H1 (cell line): ENCODE results near the gene MFNG. TPM values are rescaled to one million over a fixed set of nuclear protein-coding genes. Genes with fewer than 3 reads are reported as not detected.

Experiments
- CTCF ChIA-PET: fragments of 300-600 bp; sonication (Branson Sonifier 250); formaldehyde crosslinking; loops from one replicate; lab custom pipeline; 2021; ENCODE audit not compliant: partially characterized antibody; lab: Charles Lee
- POLR2A ChIA-PET: fragments of 300-600 bp; sonication (Branson Sonifier 250); formaldehyde crosslinking; loops from one replicate; lab custom pipeline; 2021; ENCODE audit warnings: inconsistent platforms; ENCODE audit not compliant: partially characterized antibody; lab: Charles Lee
- DNase-seq, 2 experiments: peaks; one replicate each; pipeline versions ENCODE4 v3.0.0 to v3.0.0-alpha.2; 2010 to 2022; ENCODE audit warnings: low spot score in 2 of 2, low read depth in 1 of 2, mixed read lengths in 1 of 2
- FAIRE-seq: peaks from 2 replicates; lab custom pipeline; 2011; peaks lifted over from hg19 to GRCh38; lab: Jason Lieb, UNC
- H2AFZ ChIP-seq: 2 replicates; pipeline ENCODE4 v1.8.1; 2012; ENCODE audit warnings: low read length, inconsistent platforms
- H2AK5ac ChIP-seq: 2 replicates; pipeline ENCODE4 v1.6.1; 2013; ENCODE audit warnings: low read depth, low read length
- H2BK120ac ChIP-seq: replicated peaks from 2 replicates; pipeline ENCODE3; 2013; ENCODE audit warnings: low read depth, low read length, inconsistent platforms
- H2BK12ac ChIP-seq: 2 replicates; pipeline ENCODE4 v1.6.1; 2013; ENCODE audit warnings: low read depth, low read length
- H2BK15ac ChIP-seq: 2 replicates; pipeline ENCODE4 v1.6.1; 2013; ENCODE audit warnings: low read length
- H2BK20ac ChIP-seq: 2 replicates; pipeline ENCODE4 v1.6.1; 2013; ENCODE audit warnings: low read length
- H2BK5ac ChIP-seq: 2 replicates; pipeline ENCODE4 v1.6.1; 2013; ENCODE audit warnings: low read depth, low read length
- H3K14ac ChIP-seq: 2 replicates; pipeline ENCODE4 v1.6.1; 2013; ENCODE audit warnings: inconsistent platforms; ENCODE audit not compliant: insufficient read length
- H3K18ac ChIP-seq: 2 replicates; pipeline ENCODE4 v1.6.1; 2013; ENCODE audit warnings: low read length; ENCODE audit errors: extremely low read depth
- H3K23ac ChIP-seq: 2 replicates; pipeline ENCODE4 v1.6.1; 2013; ENCODE audit warnings: inconsistent platforms; ENCODE audit not compliant: insufficient read length
- H3K23me2 ChIP-seq: 2 replicates; pipeline ENCODE4 v1.6.1; 2013; ENCODE audit warnings: low read depth, low read length
- H3K27ac ChIP-seq: 2 replicates; pipeline ENCODE4 v1.6.1; 2011; ENCODE audit warnings: low read depth, low read length, inconsistent platforms
- H3K27me3 ChIP-seq, 4 experiments: replicated peaks in 1 of 4; 1 replicate in 1 of 4; 2 replicates in 3 of 4; pipeline versions ENCODE4 v1.6.1 to v1.8.1; 2011 to 2013; ENCODE audit warnings: low read length in 3 of 4, mild to moderate bottlenecking in 3 of 4, inconsistent platforms in 2 of 4, mixed read lengths in 2 of 4, moderate library complexity in 1 of 4; ENCODE audit not compliant: control insufficient read depth in 3 of 4, insufficient read depth in 3 of 4; ENCODE audit errors: extremely low read depth in 1 of 4
- H3K36me3 ChIP-seq, 4 experiments: 2 replicates each; pipeline versions ENCODE4 v1.6.1 to v1.8.1; 2011 to 2013; ENCODE audit warnings: mild to moderate bottlenecking in 4 of 4, low read length in 3 of 4, moderate library complexity in 2 of 4, control low read depth in 1 of 4, inconsistent platforms in 1 of 4; ENCODE audit not compliant: insufficient read depth in 4 of 4, control insufficient read depth in 2 of 4
- H3K4ac ChIP-seq: replicated peaks from 2 replicates; pipeline ENCODE3; 2013; ENCODE audit warnings: low read length, low read depth, mixed read lengths, inconsistent platforms; ENCODE audit not compliant: insufficient read length
- H3K4me1 ChIP-seq, 4 experiments: replicated peaks in 1 of 4; 1 replicate in 1 of 4; 2 replicates in 3 of 4; pipeline versions ENCODE4 v1.6.1 to v1.8.1; 2011 to 2013; ENCODE audit warnings: low read length in 3 of 4, inconsistent platforms in 2 of 4, mixed read lengths in 1 of 4; ENCODE audit not compliant: insufficient read depth in 4 of 4, control insufficient read depth in 3 of 4
- H3K4me2 ChIP-seq, 2 experiments: 2 replicates each; pipeline versions ENCODE4 v1.6.1 to v1.8.1; 2011 to 2013; ENCODE audit warnings: low read depth in 2 of 2, low read length in 2 of 2, control low read depth in 1 of 2, inconsistent platforms in 1 of 2, mild to moderate bottlenecking in 1 of 2; ENCODE audit not compliant: insufficient read depth in 1 of 2
- H3K4me3 ChIP-seq, 4 experiments: fragments of 200-600, 300-600 bp in 1 of 4; sonication (generic), shearing (Covaris generic), sonication (Bioruptor Twin) in 1 of 4; 2 replicates each; pipeline versions ENCODE4 v1.5.1 to v1.8.1; 2011 to 2016; ENCODE audit warnings: low read length in 4 of 4, low read depth in 3 of 4, control low read depth in 2 of 4, inconsistent platforms in 2 of 4, mild to moderate bottlenecking in 2 of 4, mixed read lengths in 1 of 4, moderate library complexity in 1 of 4; ENCODE audit not compliant: insufficient read depth in 2 of 4; ENCODE audit errors: extremely low read depth in 1 of 4
- H3K56ac ChIP-seq: replicated peaks from 2 replicates; pipeline ENCODE3; 2013; ENCODE audit warnings: low read depth, mild to moderate bottlenecking, mixed read lengths, low read length, inconsistent platforms; ENCODE audit not compliant: insufficient read length
- H3K79me1 ChIP-seq: 2 replicates; pipeline ENCODE4 v1.6.1; 2013; ENCODE audit warnings: low read depth, low read length, control low read depth
- H3K79me2 ChIP-seq, 2 experiments: 2 replicates each; pipeline versions ENCODE4 v1.6.1 to v1.8.1; 2012 to 2013; ENCODE audit warnings: low read length in 2 of 2, mild to moderate bottlenecking in 2 of 2, inconsistent platforms in 1 of 2; ENCODE audit not compliant: insufficient read depth in 2 of 2, control insufficient read depth in 1 of 2
- H3K9ac ChIP-seq, 4 experiments: replicated peaks in 1 of 4; 1 replicate in 1 of 4; 2 replicates in 3 of 4; pipeline versions ENCODE4 v1.6.1 to v1.8.1; 2011 to 2013; ENCODE audit warnings: low read depth in 3 of 4, low read length in 3 of 4, control low read depth in 2 of 4, mild to moderate bottlenecking in 2 of 4, moderate library complexity in 2 of 4, inconsistent platforms in 1 of 4; ENCODE audit errors: extremely low read depth in 1 of 4
- H3K9me3 ChIP-seq, 2 experiments: 2 replicates each; pipeline versions ENCODE4 v1.6.1 to v1.8.1; 2012 to 2013; ENCODE audit warnings: mild to moderate bottlenecking in 2 of 2, moderate library complexity in 2 of 2, control low read depth in 1 of 2, inconsistent platforms in 1 of 2, low read depth in 1 of 2, low read length in 1 of 2, mixed read lengths in 1 of 2; ENCODE audit not compliant: insufficient read depth in 2 of 2
- H4K20me1 ChIP-seq, 2 experiments: replicated peaks in 1 of 2; 2 replicates each; pipeline versions ENCODE3 to v1.8.1; 2011 to 2013; ENCODE audit warnings: inconsistent platforms in 2 of 2, low read length in 2 of 2, mild to moderate bottlenecking in 1 of 2; ENCODE audit not compliant: insufficient read depth in 2 of 2, control insufficient read depth in 1 of 2
- H4K5ac ChIP-seq: 2 replicates; pipeline ENCODE4 v1.6.1; 2013; ENCODE audit warnings: low read length, low read depth, mixed read lengths, inconsistent platforms; ENCODE audit not compliant: insufficient read length
- H4K8ac ChIP-seq: 2 replicates; pipeline ENCODE4 v1.8.0; 2013; ENCODE audit warnings: mild to moderate bottlenecking, moderate library complexity, low read length, inconsistent platforms; ENCODE audit not compliant: insufficient read depth; ENCODE audit errors: extremely low read depth
- H4K91ac ChIP-seq: replicated peaks from 2 replicates; pipeline ENCODE3; 2013; ENCODE audit warnings: low read length, mixed read lengths, inconsistent platforms; ENCODE audit not compliant: insufficient read length
- ASH2L ChIP-seq: fragments of 200-600, 300-600 bp; sonication (generic); IDR thresholded peaks from one replicate; pipeline ENCODE4 v1.7.1; 2017; ENCODE audit warnings: low read length
- CTBP2 ChIP-seq: IDR thresholded peaks from 2 replicates; pipeline ENCODE4 v1.7.0; 2011; ENCODE audit warnings: borderline replicate concordance, mild to moderate bottlenecking, moderate library complexity, mixed read lengths, low read length; ENCODE audit not compliant: insufficient read depth, insufficient read length
- EGR1 ChIP-seq: IDR thresholded peaks from 2 replicates; pipeline ENCODE4 v1.6.1; 2011; ENCODE audit warnings: low read depth, low read length, borderline replicate concordance
- EZH2 ChIP-seq: fragments of 200-600 bp; sonication (generic); IDR thresholded peaks from 2 replicates; pipeline ENCODE4 v1.7.1; 2012; ENCODE audit warnings: low read depth, mild to moderate bottlenecking, moderate library complexity, low read length, inconsistent platforms; ENCODE audit not compliant: severe bottlenecking
- HDAC6 ChIP-seq: IDR thresholded peaks from one replicate; pipeline ENCODE4 v1.7.1; 2012; ENCODE audit warnings: low read depth, mild to moderate bottlenecking, inconsistent platforms, low read length, moderate library complexity
- POLR2A ChIP-seq, 2 experiments: IDR thresholded peaks; 1 replicate in 1 of 2; 2 replicates in 1 of 2; pipeline ENCODE4 v1.6.1; 2011; ENCODE audit warnings: low read depth in 2 of 2, low read length in 2 of 2, mild to moderate bottlenecking in 2 of 2; ENCODE audit errors: control extremely low read depth in 1 of 2
- RAD21 ChIP-seq, 2 experiments: IDR thresholded peaks in 1 of 2; conservative IDR thresholded peaks in 1 of 2; 2 replicates each; pipeline ENCODE4 v1.6.1; 2011; ENCODE audit warnings: low read depth in 2 of 2, low read length in 2 of 2, improper control_type of control experiment in 1 of 2, inconsistent platforms in 1 of 2, mild to moderate bottlenecking in 1 of 2, moderate library complexity in 1 of 2
- RNF2 ChIP-seq: fragments of 200-900, 300-1000 bp; sonication (generic); IDR thresholded peaks from 2 replicates; pipeline ENCODE4 v1.7.1; 2016; ENCODE audit warnings: borderline replicate concordance, low read depth, mild to moderate bottlenecking, antibody characterized with exemption, low read length; ENCODE audit not compliant: poor library complexity, severe bottlenecking; ENCODE audit errors: missing control alignments
- SIN3A ChIP-seq, 2 experiments: IDR thresholded peaks in 1 of 2; conservative IDR thresholded peaks in 1 of 2; 2 replicates each; pipeline ENCODE4 v1.6.1; 2011 to 2012; ENCODE audit warnings: low read length in 2 of 2, improper control_type of control experiment in 1 of 2, low read depth in 1 of 2, mild to moderate bottlenecking in 1 of 2
- TBP ChIP-seq: IDR thresholded peaks from 2 replicates; pipeline ENCODE4 v1.6.1; 2011; ENCODE audit warnings: low read depth, low read length, improper control_type of control experiment
- TEAD4 ChIP-seq: IDR thresholded peaks from 2 replicates; pipeline ENCODE4 v1.6.1; 2012; ENCODE audit warnings: low read depth, low read length, inconsistent platforms, mixed read lengths
- ZNF274 ChIP-seq: IDR thresholded peaks from 2 replicates; pipeline ENCODE4 v1.7.0; 2012; ENCODE audit warnings: low read length, borderline replicate concordance; ENCODE audit errors: extremely low read depth
- WGBS, 2 experiments: shearing (Covaris generic) in 1 of 2; methylation state at CpG; one replicate each; pipeline versions ENCODE4 v1.1.6 to v1.1.7; 2013 to 2015; ENCODE audit warnings: low lambda C conversion rate in 2 of 2, mixed read lengths in 2 of 2, inconsistent platforms in 1 of 2, low coverage in 1 of 2, missing lambda C conversion rate in 1 of 2; ENCODE audit not compliant: insufficient replicate concordance in 2 of 2, insufficient coverage in 1 of 2, insufficient read length in 1 of 2; ENCODE audit errors: extremely low coverage in 1 of 2, missing lambda C conversion rate in 1 of 2; 5-methylcytosine and 5-hydroxymethylcytosine counted together
- polyA plus RNA-seq, 7 experiments: library from polyadenylated mRNA; depleted of rRNA in 3 of 7; stranded (reverse) in 5 of 7; unstranded in 2 of 7; fragments of >200 nt in 5 of 7; fragments of 200-250 nt in 2 of 7; gene quantifications; 1 replicate in 5 of 7; 2 replicates in 1 of 7; 4 replicates in 1 of 7; pipeline versions ENCODE4 v1.2.1 to v1.2.3, GENCODE V29; 2011 to 2013; ENCODE audit warnings: missing spikeins in 2 of 7, mixed read lengths in 2 of 7
- total RNA-seq: library from RNA; stranded (reverse); fragmentation: NEBNext Ultra II Directional; extraction: Animal tissue kit (Norgen Biotek cat#: 25700); gene quantifications from 2 replicates; pipeline ENCODE4 v1.2.1, GENCODE V29; 2021

MFNG gene
- total and polyA plus RNA-seq, 2 of the 8 experiments (the other 6 are each of a cell fraction or from before 2014, with no cell fraction given): 1.7 to 5.5 TPM

DNA sequence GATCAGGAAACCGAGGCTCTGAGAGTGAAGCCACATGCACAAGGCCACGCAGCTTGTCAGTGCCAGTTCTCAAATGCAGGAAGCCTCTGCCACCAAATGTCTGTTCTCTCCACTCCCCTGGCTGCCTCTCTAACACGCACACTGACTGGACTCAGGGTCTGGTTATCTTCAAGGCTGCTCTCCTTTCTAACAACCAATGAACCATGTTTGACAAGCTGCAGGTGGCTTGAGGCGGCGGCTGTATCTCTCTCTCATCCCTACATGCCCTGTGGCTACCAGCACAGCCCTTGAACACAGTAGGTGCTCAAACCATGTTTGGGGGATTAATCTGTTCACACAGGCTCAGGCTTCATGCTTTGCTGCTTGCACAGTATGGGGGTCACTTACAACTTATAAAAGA, 23.7 kb downstream of the MFNG start:
- WGBS, 2 experiments: 82% methylated on average over 5 of the region's 5 CpGs; no CpG with 5 or more reads in 1 of the 2 experiments
- Histone ChIP-seq H3K56ac (no peak overlapping the region), H4K8ac (no peak overlapping the region), H3K9ac (no peak overlapping the region), H2BK20ac (no peak overlapping the region), H2BK5ac (no peak overlapping the region), H2BK12ac (no peak overlapping the region), H3K14ac (no peak overlapping the region), H3K4me3 (no peak overlapping the region), H3K18ac (no peak overlapping the region), H3K27ac (no peak overlapping the region), H4K91ac (no peak overlapping the region), H2BK15ac (no peak overlapping the region), H2AFZ (no peak overlapping the region), H3K4me2 (no peak overlapping the region), H2AK5ac (no peak overlapping the region), H3K23me2 (no peaks in the 10 kb centered on the region; the same call in 1 of the 2 replicates), H3K27me3 (no peaks in the 10 kb centered on the region), H2BK120ac (no peak overlapping the region), H3K79me2 (no peaks in the 10 kb centered on the region; a peak in 1 of 4 replicates), H3K4me1 (no peaks in the 10 kb centered on the region; a peak in 3 of 7 replicates), H4K5ac (no peak overlapping the region), H3K23ac (no peak overlapping the region), H3K4ac (no peak overlapping the region), H3K79me1 (no peaks in the 10 kb centered on the region), H3K36me3 (no peaks in the 10 kb centered on the region), H3K9me3 (no peaks in the 10 kb centered on the region), H4K20me1 (peaks cover 0 to 2% of the 10 kb centered on the region in 2 experiments)
- DNase-seq (no peak), FAIRE-seq (no peak)
- ChIA-PET CTCF (interaction anchor here (0.6 to 2.2 kb wide), 13 partner anchors 10 to 1477 kb away, joined by 3 to 24 read pairs (median 4); partner anchors contain the start of gene ELFN2), POLR2A (interaction anchor here (1.9 kb wide), 1 partner anchor 10 kb away, joined by 4 read pairs; no protein-coding TSS in a partner anchor)
- TF ChIP-seq EZH2: no peak
- TF ChIP-seq RAD21 (IDR thresholded peaks at IDR 0.05 in 1 of 2, conservative IDR thresholded peaks at IDR 0.05 in 1 of 2; ENCODE audit: low read depth in 2 of 2, low read length in 2 of 2): no peak
- TF ChIP-seq EGR1: no peak
- TF ChIP-seq ASH2L: no peak
- no peak for TF ChIP-seq HDAC6
- no peak for TF ChIP-seq RNF2
- TF ChIP-seq ZNF274: no peak
- TF ChIP-seq SIN3A (conservative IDR thresholded peaks at IDR 0.05 in 1 of 2, IDR thresholded peaks at IDR 0.05 in 1 of 2; ENCODE audit: low read depth in 1 of 2, low read length in 2 of 2): no peak
- TF ChIP-seq POLR2A (IDR thresholded peaks at IDR 0.05; ENCODE audit: control extremely low read depth in 1 of 2, low read depth in 2 of 2, low read length in 2 of 2): no peak
- TF ChIP-seq TEAD4: no peak
- no peak for TF ChIP-seq TBP
- no peak for TF ChIP-seq CTBP2
